Inflammatory macrophage (primary cell): ENCODE results near the gene RNF224.
A peak's percentile ranks its signal among the peaks of the same experiment; 100 is the strongest.

Source experiments
- DNase-seq, 2 donors: peaks; one replicate each; pipeline ENCODE4 v3.0.0-alpha.2; 2020 to 2022

RNF224 gene

GRCh38 chr9:137192859-137193258 lies 34.4 kb upstream of the RNF224 start:
- DNase-seq: no peak

- DNase-seq: no peak
Observed at GRCh38 chr9:137193771-137194170, 33.5 kb upstream of the RNF224 start.

- DNase-seq: no peak
Observed at GRCh38 chr9:137194388-137194787, 32.9 kb upstream of the RNF224 start.

GRCh38 chr9:137194909-137195308 lies 32.4 kb upstream of the RNF224 start:
- no peak for DNase-seq

- no peak for DNase-seq
Observed at GRCh38 chr9:137195525-137196220, 31.6 kb upstream of the RNF224 start.

- DNase-seq: no peak
Observed at GRCh38 chr9:137198051-137198901, 29.0 kb upstream of the RNF224 start.

- DNase-seq: no peak
Observed at GRCh38 chr9:137198902-137199283, 28.4 kb upstream of the RNF224 start.

- DNase-seq: no peak
Observed at GRCh38 chr9:137199411-137200121, 27.7 kb upstream of the RNF224 start.

GRCh38 chr9:137200311-137201204 lies 26.7 kb upstream of the RNF224 start, which contains the start of gene TPRN:
Gene TPRN (minus strand): TSS chr9:137200741. CDS start chr9:137200711, 30 bp downstream.
- DNase-seq: peak; percentile 99 to 100

- DNase-seq: no peak
Observed at GRCh38 chr9:137201205-137201868, 26.0 kb upstream of the RNF224 start.

GRCh38 chr9:137202966-137203365 lies 24.3 kb upstream of the RNF224 start:
- no peak for DNase-seq

- DNase-seq: no peak
Observed at GRCh38 chr9:137204731-137205125, 22.6 kb upstream of the RNF224 start.

GRCh38 chr9:137205126-137206069 lies 21.9 kb upstream of the RNF224 start, which contains the start of the genes NDOR1 and TMEM203:
Gene NDOR1 (plus strand): TSS chr9:137205700. CDS start chr9:137205778, 78 bp downstream.
Gene TMEM203 (minus strand): TSS chr9:137205648. CDS start chr9:137205414, 234 bp downstream.
- peak; percentile 84 to 91 for DNase-seq

GRCh38 chr9:137206602-137207001 lies 20.7 kb upstream of the RNF224 start:
- no peak for DNase-seq

- no peak for DNase-seq
Observed at GRCh38 chr9:137211532-137211931, 15.8 kb upstream of the RNF224 start.

- no peak for DNase-seq
Observed at GRCh38 chr9:137212520-137212919, 14.8 kb upstream of the RNF224 start.

GRCh38 chr9:137213160-137214060 lies 13.9 kb upstream of the RNF224 start:
- no peak for DNase-seq

GRCh38 chr9:137214620-137215019 lies 12.7 kb upstream of the RNF224 start:
- DNase-seq: no peak
